Measurements from ENCODE around the gene RAET1L. TPM values are rescaled to one million over a fixed set of nuclear protein-coding genes. Genes with fewer than 3 reads are reported as not detected.
"Not testable (repeated sequence)": the region's sequence is repeated elsewhere in the genome, so short reads cannot be mapped to it uniquely, and the experiment has no call there.

Gene RAET1L
- total RNA-seq, 6 experiments from 2014 or later = not detected

DNA sequence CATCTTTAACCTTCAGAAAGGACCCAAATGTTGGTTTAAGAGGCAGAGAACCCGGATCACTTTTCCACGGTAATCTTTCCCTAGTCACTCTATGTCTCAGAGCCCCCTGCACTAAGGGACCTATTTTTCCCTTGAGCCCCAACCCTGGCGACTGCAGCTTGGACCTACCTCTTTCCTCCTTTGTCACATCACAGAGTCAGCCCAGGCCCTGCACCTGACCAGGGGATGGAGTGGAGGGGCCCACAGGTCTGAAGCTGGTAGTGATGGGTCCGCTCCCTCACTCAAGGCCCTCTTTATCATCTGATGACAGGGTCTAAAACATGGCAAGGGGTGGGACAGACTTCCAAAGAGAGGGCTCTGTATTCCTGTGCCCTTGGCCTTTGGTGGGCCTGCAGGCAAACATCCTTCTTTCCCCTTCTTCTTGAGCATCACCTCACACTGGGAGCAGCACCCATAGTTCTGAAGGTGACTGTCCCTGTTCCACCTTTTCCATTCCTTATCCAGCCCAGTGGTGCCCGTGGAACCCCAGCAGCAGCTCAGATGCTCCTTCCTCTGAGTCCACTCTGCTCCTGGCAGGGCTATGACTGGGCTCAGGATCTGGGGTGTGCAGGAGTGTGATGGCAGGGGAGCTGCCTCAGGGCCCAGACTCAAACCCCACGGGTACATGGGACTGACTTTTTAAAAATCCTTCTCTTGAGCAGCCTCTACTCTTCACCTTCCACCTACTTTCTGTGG, 6.3 kb downstream of the RAET1L start:
- TF ChIP-seq, protein P1, sequence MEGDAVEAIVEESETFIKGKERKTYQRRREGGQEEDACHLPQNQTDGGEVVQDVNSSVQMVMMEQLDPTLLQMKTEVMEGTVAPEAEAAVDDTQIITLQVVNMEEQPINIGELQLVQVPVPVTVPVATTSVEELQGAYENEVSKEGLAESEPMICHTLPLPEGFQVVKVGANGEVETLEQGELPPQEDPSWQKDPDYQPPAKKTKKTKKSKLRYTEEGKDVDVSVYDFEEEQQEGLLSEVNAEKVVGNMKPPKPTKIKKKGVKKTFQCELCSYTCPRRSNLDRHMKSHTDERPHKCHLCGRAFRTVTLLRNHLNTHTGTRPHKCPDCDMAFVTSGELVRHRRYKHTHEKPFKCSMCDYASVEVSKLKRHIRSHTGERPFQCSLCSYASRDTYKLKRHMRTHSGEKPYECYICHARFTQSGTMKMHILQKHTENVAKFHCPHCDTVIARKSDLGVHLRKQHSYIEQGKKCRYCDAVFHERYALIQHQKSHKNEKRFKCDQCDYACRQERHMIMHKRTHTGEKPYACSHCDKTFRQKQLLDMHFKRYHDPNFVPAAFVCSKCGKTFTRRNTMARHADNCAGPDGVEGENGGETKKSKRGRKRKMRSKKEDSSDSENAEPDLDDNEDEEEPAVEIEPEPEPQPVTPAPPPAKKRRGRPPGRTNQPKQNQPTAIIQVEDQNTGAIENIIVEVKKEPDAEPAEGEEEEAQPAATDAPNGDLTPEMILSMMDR (IDR thresholded peaks at IDR 0.05) = no peak
- Mint-ChIP-seq H3K9me3 (no peaks in the 10 kb centered on the region), H3K4me3 (no peak overlapping the region), H3K36me3 (ENCODE audit: low read depth) (no peaks in the 10 kb centered on the region), H3K4me1 (ENCODE audit: low read depth) (peaks cover 7% of the 10 kb centered on the region), H3K27ac (no peak overlapping the region), H3K27me3 (ENCODE audit: insufficient read depth) (peaks cover 32% of the 10 kb centered on the region)
- no peak for DNase-seq

DNA sequence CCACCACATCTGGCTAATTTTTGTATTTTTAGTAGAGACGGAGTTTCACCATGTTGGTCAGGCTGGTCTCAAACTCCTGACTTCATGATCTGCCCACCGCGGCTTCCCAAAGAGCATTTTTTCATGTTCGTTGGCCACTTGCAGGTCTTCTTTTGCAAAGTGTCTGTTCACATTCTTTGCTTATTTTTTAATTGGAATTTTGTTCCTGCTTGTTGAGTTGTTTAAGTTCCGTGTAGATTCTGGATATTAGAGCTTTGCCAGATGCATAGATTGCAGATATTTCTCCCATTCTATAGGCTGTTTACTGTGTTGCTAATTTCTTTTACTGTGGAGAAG, 8.2 kb downstream of the RAET1L start:
- not testable (repeated sequence) for H3K27ac Mint-ChIP-seq; H3K4me3 Mint-ChIP-seq; DNase-seq; H3K36me3 Mint-ChIP-seq (ENCODE audit: low read depth); H3K9me3 Mint-ChIP-seq
- peaks cover 43% of the 10 kb centered on the region for H3K27me3 Mint-ChIP-seq (ENCODE audit: insufficient read depth)
- TF ChIP-seq, protein P1 (IDR thresholded peaks at IDR 0.05) = peak; percentile 61
- peaks cover 10% of the 10 kb centered on the region for H3K4me1 Mint-ChIP-seq (ENCODE audit: low read depth)

DNA sequence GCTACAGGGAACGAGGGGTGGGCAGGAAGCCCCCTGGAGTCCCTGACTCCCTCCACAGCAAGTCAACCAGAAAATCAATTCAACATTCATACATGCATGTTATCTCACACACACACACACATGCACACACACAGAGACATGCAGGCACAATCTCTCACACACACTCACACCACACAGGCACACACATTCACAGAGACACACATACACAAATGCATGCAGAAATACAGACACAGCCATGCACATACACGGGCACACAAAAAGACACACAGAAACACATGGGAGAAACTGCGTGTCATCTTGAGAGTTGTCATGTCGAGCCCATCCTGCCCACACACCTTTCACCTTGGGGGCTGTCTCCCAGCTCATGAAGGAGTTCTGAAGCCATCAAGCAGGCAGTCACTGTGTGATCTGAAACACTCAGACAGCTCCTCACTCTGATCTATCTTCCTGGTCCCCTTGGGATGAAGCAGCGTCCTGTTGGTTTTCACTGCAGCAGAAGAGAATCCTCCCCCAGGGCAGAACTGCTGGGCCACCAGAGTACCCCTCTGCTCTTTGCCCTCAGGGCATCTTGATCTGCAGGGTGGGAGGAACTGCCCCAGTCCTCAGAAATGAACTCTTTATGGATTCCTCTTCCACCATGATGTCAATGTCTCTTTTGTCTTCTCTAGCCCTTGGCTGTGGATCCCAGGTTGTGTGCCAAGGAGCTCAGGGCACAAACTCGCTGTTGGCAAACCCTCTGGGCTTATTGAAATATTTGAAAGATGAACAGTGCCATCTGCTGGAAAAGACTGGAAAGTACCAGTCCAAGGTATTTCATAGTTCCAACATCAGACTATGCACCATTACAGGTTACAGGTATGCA, 8.8 kb downstream of the RAET1L start:
- Mint-ChIP-seq H3K27ac (no peak overlapping the region), H3K4me3 (no peak overlapping the region), H3K9me3 (no peaks in the 10 kb centered on the region), H3K4me1 (ENCODE audit: low read depth) (peaks cover 10% of the 10 kb centered on the region), H3K27me3 (ENCODE audit: insufficient read depth) (peaks cover 43% of the 10 kb centered on the region), H3K36me3 (ENCODE audit: low read depth) (no peaks in the 10 kb centered on the region)
- TF ChIP-seq, protein P1 (IDR thresholded peaks at IDR 0.05) = peak; percentile 85
- DNase-seq = peak; percentile 52

DNA sequence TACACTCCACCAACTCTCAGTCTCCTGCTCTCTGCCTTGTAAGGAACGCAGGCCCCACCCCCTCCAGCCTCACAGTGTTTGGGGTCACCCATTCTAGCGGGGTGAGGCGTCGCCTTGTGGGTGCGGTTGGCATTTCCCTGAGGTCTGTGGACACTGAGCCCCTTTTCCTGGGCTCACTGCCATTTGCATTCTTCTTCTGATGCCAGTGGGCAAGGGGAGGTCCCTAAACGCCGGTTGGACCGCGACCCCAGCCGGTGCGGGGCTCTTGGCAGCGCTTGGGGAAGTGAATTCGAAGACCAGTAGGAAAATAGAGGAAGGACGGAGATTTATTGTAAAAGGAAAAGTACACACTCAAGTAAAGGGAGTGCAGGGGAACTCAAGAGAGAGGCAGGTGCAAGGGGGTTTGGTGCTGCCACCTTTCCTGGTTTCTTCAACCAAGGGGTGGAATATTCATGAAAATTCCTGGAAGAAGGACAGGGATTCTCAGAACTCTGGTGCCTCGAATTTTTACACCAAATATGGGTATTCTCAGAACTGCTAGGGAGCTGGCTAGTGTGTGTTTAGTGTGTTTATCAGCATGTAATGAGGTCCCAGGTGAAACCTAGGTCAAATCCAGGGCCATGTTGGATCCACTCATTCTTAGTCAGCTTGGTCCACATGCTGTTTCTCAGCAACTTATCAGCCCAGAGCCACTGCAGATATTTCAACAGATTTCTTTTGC, 9.9 kb downstream of the RAET1L start:
- not testable (repeated sequence) for H3K27ac Mint-ChIP-seq; H3K36me3 Mint-ChIP-seq (ENCODE audit: low read depth); DNase-seq; H3K9me3 Mint-ChIP-seq
- Mint-ChIP-seq H3K4me3 (peak overlapping the region; percentile 80), H3K4me1 (ENCODE audit: low read depth) (peaks cover 10% of the 10 kb centered on the region), H3K27me3 (ENCODE audit: insufficient read depth) (peaks cover 42% of the 10 kb centered on the region)

DNA sequence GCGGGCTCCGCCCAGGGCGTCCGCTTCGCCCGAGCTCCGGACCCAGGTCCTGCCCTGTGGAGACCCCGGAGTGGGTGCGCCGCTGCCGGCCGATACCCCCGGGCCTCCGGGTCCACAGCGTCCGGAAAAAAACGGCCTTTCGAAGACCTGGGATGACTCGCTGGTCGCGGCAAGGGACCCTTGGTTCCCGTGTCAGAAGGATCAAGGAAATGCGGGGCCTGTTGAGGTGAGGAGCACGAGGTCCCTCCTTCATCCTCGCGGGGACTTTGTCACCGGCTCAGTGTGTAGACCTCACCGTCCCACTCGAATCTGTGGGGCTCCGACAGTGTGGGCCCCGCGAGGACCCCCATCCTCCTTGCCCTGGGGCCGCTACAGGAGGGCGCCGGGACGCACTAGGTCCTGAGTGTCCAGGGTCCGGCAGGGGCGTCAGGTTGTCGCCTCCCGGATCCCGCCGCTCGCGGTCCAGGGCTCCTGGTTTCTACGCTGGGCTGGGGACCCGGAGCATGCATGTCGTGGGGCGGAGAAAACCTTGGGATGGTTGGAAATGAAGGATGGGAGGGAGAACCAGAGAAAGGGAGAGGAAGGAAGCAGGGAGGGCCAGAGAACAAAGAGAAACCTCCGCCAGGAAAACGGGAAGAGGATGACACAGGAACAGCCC, 10.6 kb downstream of the RAET1L start:
- H3K4me3 Mint-ChIP-seq = peak overlapping the region; percentile 80
- H3K4me1 Mint-ChIP-seq (ENCODE audit: low read depth) = peaks cover 10% of the 10 kb centered on the region
- not testable (repeated sequence) for H3K36me3 Mint-ChIP-seq (ENCODE audit: low read depth); DNase-seq; H3K27ac Mint-ChIP-seq; H3K9me3 Mint-ChIP-seq
- H3K27me3 Mint-ChIP-seq (ENCODE audit: insufficient read depth) = peaks cover 49% of the 10 kb centered on the region

DNA sequence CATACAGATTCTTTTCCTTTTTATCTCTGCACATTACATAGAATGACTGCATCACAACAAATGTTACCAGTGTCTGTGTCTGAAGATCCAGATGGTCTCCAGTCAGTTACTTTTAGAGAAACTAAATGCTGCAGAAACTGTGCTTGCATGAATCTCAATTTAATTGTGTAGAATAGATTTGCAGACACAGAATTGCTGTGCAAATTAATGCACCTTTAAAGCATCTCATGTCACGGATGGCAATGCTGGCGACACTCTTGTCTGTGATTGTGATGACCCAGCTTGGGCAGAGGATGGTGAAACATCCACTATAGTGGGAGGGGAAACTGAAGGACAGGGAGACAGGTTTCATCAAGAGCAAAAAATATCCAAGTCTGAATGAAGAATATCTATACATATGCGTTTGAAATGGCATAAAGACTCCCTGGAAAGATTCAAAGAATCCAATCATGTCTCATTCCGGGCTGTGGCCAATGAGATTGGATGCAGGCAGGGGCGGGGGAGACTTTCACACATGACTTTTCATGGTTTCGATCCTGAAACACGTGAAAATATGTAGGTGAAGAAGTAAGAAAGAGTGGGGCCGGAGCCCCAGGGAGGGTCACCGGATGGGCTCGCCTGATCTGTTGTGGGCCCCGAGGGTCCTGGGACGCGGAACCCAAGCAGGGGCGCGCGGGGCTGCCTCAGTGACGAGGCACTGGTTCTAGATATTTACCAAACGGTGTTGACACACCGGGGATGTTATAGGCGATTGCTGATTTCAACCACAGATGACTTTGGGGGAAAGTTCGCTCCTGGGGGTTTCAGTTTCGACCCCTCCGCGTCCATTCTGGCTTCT, 11.3 kb downstream of the RAET1L start:
- H3K36me3 Mint-ChIP-seq (ENCODE audit: low read depth) = not testable (repeated sequence)
- peak overlapping the region; percentile 80 for H3K4me3 Mint-ChIP-seq

DNA sequence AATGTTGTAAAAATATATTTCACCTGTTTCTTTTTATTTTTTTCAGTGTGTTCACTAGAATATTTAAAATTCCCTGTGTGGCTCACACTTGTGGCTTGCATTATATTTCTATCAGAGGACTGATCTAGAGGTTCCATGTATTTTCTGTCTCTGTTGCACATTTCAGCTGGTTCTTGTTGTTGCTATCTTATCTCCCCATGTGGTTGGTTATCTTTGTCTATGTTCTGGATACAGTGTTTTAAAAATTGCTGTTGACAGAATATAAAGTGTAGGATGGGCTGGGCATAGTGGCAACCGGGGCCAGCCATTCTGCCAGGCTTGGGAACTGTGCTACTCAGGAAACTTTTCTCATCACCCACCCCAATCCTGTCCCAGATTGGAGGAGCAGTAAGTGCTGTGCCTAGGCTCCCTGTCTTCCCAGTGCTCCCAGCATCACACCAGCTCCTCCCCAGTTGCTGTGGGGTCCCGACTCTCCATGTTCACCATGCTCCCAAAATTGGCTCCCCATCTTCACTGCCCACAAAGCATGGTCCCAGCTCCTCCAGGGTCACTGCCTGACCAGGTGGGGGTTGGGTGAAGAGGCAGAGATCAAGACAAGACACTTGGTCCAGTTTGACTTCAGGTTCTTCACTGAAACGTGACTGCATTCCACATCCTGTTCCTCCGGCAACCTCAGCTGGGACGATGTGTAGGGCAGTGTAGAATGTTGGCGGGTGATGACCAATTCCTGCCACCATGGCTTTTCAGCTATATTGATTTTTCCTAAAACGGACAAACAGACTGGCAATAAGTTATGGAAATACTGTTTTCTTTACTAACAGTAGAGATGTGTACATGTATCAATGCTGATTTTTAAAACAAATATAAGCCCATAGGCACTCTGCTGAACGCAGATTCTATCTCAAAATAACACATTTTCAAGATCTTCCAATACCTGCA, 12.2 kb downstream of the RAET1L start:
- H3K27ac Mint-ChIP-seq; H3K36me3 Mint-ChIP-seq (ENCODE audit: low read depth); DNase-seq; H3K9me3 Mint-ChIP-seq; H3K4me3 Mint-ChIP-seq: not testable (repeated sequence)
- Mint-ChIP-seq H3K27me3 (ENCODE audit: insufficient read depth) (peaks cover 46% of the 10 kb centered on the region), H3K4me1 (ENCODE audit: low read depth) (peaks cover 16% of the 10 kb centered on the region)

More for the DNA sequence above, 11.3 kb downstream of the RAET1L start:
- Mint-ChIP-seq H3K27me3 (ENCODE audit: insufficient read depth) (peaks cover 46% of the 10 kb centered on the region), H3K4me1 (ENCODE audit: low read depth) (peaks cover 10% of the 10 kb centered on the region)
- not testable (repeated sequence) for H3K27ac Mint-ChIP-seq, DNase-seq, H3K9me3 Mint-ChIP-seq
